Fibroblast of skin of back (primary cell): Measurements from ENCODE around the gene HSF2BP. TPM values are rescaled to one million over a fixed set of nuclear protein-coding genes. Genes with fewer than 3 reads are reported as not detected.
A peak's percentile ranks its signal among the peaks of the same experiment; 100 is the strongest.
"Not testable (repeated sequence)": the region's sequence is repeated elsewhere in the genome, so short reads cannot be mapped to it uniquely, and the experiment has no call there.

ENCODE experiments used
- DNase-seq: peaks from one replicate; pipeline ENCODE4 v3.0.0-alpha.2; 2013
- polyA plus RNA-seq, 2 experiments: library from polyadenylated mRNA; unstranded; fragments of 120-200 nt; gene quantifications; one replicate each; pipeline ENCODE4 v1.2.1, GENCODE V29; 2013; ENCODE audit not compliant: insufficient read length in 2 of 2

The HSF2BP gene
- polyA plus RNA-seq (2013, experiment 1 of 2; ENCODE audit: insufficient read length) = 1.1 TPM
- 1.7 TPM for polyA plus RNA-seq (2013, experiment 2 of 2; ENCODE audit: insufficient read length)

GRCh38 chr21:43659136-43660000, at the start of gene HSF2BP, which contains the start of gene RRP1B:
TSS of gene HSF2BP (minus strand) at chr21:43659488. CDS start at chr21:43658096, 1,392 bp downstream.
TSS of gene RRP1B (plus strand) at chr21:43659560. CDS start at chr21:43659665, 105 bp downstream.
- DNase-seq = peak; percentile 87

- no peak for DNase-seq
Observed at GRCh38 chr21:43708745-43709381, 49.6 kb upstream of the HSF2BP start.

- no peak for DNase-seq
Observed at GRCh38 chr21:43707462-43707861, 48.2 kb upstream of the HSF2BP start.

GRCh38 chr21:43703035-43703880, 44.0 kb upstream of the HSF2BP start:
- DNase-seq = peak; percentile 69

- DNase-seq = peak; percentile 37
Observed at GRCh38 chr21:43702785-43703034, 43.4 kb upstream of the HSF2BP start.

DNA sequence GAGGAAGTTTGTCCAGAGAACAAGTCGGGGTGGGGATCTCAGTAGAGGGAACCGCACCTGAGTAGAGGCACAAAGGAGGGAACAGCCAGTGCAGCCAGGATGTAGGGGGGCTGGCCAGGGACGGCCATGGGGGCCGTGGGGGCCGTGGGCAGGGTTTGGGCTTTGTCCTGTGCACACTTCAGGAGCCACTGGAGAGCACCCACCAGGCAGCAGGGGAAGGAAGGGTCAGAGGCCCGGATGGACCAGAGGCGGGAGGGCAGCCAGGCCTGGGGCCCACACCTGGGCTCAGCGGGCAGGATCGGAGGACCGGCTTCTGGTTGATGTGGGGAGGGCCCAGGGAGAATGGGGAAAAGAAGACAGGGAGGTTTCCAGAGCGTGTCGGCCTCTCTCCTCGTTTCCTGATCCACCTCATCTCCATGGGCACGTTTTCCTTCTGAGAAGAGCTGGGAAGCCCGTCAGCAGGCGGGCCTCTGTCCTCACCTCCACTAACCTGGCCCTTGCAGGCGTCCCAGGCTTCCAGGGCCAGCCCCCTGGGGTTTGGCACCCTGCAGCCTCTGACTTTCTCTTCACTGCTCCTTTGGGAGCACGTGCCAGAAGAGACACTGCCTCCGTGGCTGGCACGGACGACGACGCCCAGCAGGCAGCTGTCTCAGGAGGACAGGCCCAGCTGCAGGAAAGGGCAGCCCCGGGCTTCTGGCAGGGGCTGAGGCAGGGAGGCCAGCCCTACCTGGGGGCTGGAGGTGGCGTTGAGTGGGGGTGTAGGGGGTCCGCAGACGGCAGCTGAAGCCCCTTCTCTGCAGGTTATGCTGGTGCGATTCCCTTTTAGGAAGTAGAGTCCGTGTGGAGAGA, 42.9 kb upstream of the HSF2BP start:
- no peak for DNase-seq

DNA sequence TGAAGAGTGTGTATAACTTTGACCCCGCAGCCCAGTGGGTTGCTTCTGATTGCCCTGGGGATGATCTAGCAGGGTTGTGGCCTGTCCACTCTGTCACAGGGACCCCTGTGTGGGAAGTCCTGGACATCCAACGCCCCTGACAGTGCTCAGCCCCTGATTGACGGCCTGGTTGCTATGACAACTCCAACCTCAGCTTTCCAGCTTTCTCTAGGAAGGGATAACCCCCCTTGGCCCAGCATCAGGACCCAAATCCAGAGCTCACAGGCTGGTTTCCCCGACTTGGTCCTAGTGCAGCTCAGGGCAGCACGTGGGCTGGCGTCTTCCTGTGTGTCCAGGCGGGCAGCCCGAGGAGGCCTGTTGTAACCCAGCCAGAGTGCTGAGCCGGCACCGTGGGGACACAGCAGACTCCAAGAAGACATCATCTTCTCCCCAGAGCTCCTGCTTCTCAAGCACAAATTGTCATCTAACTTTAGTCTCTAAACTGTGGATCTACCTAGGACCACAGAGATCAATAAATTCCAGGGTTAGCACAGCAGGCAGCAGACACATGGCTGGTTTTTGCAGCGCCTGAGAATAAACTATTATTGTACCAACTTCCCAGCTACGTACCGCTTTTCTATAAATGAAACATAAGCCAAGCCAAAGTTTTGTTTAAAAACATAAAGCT, 40.8 kb upstream of the HSF2BP start:
- no peak for DNase-seq

DNA sequence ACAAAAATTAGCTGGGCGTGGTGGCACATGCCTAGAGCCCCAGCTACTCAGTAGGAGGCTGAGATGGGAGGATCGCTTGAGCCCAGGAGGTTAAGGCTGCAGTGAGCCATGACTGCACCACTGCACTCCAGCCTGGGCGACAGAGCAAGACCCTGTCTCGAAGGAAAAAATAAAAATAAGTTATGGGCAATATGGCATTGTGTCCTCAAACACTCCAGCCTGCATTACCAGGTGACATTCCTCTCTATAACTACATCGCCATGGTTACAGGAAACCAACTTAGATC, 40.1 kb upstream of the HSF2BP start:
- not testable (repeated sequence) for DNase-seq

- DNase-seq = no peak
Observed at GRCh38 chr21:43697758-43698643, 38.7 kb upstream of the HSF2BP start.

DNA sequence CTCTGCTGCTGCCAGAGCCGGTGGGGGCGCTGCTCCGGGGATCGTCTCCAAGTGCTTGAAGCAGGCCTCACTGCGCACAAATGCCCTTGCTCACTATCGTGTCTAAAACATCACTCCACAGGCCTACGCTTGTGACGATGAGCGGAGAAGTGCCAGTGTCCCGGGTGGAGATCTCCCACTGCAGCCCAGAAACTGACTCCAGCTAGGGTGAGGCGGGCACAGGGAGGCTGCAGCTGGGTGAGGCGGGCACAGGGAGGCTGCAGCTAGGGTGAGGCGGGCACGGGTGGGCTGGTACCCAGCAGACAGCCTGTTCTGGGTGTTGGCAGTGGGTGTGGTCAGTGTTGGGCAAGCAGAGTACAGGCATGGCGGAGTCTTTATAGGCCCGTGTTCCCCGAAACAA, 36.9 kb upstream of the HSF2BP start:
- DNase-seq = no peak

GRCh38 chr21:43694437-43695079, 35.3 kb upstream of the HSF2BP start:
- DNase-seq = no peak

- DNase-seq = no peak
Observed at GRCh38 chr21:43693981-43694380, 34.7 kb upstream of the HSF2BP start.

- DNase-seq = no peak
Observed at GRCh38 chr21:43692949-43693348, 33.7 kb upstream of the HSF2BP start.

DNA sequence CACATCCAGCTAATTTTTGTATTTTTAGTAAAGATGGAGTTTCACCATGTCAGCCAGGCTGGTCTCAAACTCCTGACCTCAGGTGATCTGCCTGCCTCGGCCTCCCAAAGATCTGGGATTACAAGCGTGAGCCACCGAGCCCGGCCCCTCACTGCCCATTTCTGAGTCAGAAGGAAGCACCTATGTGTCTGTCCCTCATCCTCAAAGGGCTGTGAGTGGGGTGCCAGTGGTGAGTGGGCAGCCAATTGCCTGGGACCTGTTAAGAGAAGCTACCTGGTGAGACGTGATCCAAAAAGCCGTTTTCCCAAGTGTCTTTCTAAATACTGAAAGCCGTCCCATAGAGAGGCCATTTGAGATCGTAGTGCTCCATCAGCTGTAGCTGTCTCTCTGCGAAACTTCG, 32.5 kb upstream of the HSF2BP start:
- no peak for DNase-seq

DNA sequence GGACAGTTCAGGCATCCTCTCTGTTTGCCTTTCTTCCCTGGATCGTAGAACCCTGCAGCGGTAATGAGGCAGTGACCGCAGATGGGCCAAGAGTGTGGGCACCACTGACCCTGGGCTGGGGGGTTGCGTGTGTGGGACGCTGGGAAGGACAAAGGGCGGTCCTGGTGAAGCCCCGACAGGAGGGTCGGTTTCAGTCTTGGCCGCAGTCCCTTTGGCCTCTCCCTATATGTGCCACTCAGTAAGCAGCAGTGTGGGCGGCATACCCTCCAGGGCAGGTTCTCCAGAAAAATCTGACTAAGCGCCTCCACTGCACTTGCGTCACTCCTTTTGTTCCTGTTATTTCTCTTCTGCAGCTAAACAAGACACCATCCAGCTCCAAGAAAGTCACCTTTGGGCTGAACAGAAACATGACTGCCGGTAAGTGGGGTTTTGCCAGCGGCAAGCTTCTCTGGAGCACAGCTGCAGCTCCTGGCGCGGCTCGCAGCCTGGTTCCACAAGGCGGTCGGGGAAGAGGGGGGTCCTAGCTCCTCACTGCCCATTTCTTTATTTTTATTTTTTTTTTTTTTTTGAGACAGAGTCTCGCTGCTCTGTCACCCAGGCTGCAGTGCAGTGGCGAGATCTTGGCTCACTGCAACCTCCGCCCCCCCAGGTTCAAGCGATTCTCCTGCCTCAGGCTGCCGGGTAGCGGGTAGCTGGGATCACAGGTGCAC, 32.0 kb upstream of the HSF2BP start:
- no peak for DNase-seq

GRCh38 chr21:43690346-43690745, 31.1 kb upstream of the HSF2BP start:
- no peak for DNase-seq

GRCh38 chr21:43689556-43690337, 30.5 kb upstream of the HSF2BP start:
- no peak for DNase-seq

- no peak for DNase-seq
Observed at GRCh38 chr21:43688906-43689305, 29.6 kb upstream of the HSF2BP start.
